Measurements from ENCODE around the gene OR13J1. TPM values are rescaled to one million over a fixed set of nuclear protein-coding genes. Genes with fewer than 3 reads are reported as not detected.
"Not testable (repeated sequence)": the region's sequence is repeated elsewhere in the genome, so short reads cannot be mapped to it uniquely, and the experiment has no call there.

The OR13J1 gene
- total RNA-seq, 2 experiments from 2014 or later = not detected

- ChIA-PET POLR2A (interaction anchor here (0.6 kb wide), 1 partner anchor 380 kb away, joined by 3 read pairs; no protein-coding TSS in a partner anchor), CTCF (interaction anchor here (0.9 kb wide), 1 partner anchor 81 kb away, joined by 3 read pairs; no protein-coding TSS in a partner anchor)
Observed at GRCh38 chr9:35905912-35906679, 35.9 kb upstream of the OR13J1 start, which contains the start of gene HRCT1. Gene HRCT1, plus strand, starts transcription at chr9:35906202. Its CDS starts 86 bp downstream, at chr9:35906288.

- POLR2A ChIA-PET = interaction anchor here (0.6 kb wide), 1 partner anchor 381 kb away, joined by 3 read pairs; no protein-coding TSS in a partner anchor
- CTCF ChIA-PET = interaction anchor here (0.6 to 0.9 kb wide), 2 partner anchors 80 to 149 kb away, joined by 3 to 4 read pairs; no protein-coding TSS in a partner anchor
Observed at GRCh38 chr9:35905051-35905781, 35.0 kb upstream of the OR13J1 start.

GRCh38 chr9:35904338-35904737 is 34.1 kb upstream of the OR13J1 start:
- CTCF ChIA-PET = interaction anchor here (0.6 kb wide), 1 partner anchor 150 kb away, joined by 4 read pairs; no protein-coding TSS in a partner anchor
- POLR2A ChIA-PET = no interaction called here

GRCh38 chr9:35903049-35903448 is 32.8 kb upstream of the OR13J1 start:
- CTCF ChIA-PET = interaction anchor here (0.7 to 3.0 kb wide), 10 partner anchors 9 to 113 kb away, joined by 3 to 23 read pairs (median 4); no protein-coding TSS in a partner anchor
- POLR2A ChIA-PET = no interaction called here

GRCh38 chr9:35899021-35899420 is 28.8 kb upstream of the OR13J1 start:
- ChIA-PET CTCF (no interaction called here), POLR2A (no interaction called here)

- ChIA-PET POLR2A (no interaction called here), CTCF (interaction anchor here (0.9 kb wide), 1 partner anchor 16 kb away, joined by 4 read pairs; no protein-coding TSS in a partner anchor)
Observed at GRCh38 chr9:35898337-35898736, 28.1 kb upstream of the OR13J1 start.

GRCh38 chr9:35897376-35898099 is 27.3 kb upstream of the OR13J1 start:
- CTCF ChIA-PET = interaction anchor here (0.9 kb wide), 1 partner anchor 15 kb away, joined by 4 read pairs; no protein-coding TSS in a partner anchor
- POLR2A ChIA-PET = not testable (repeated sequence)

GRCh38 chr9:35896570-35896969 is 26.4 kb upstream of the OR13J1 start:
- ChIA-PET POLR2A (no interaction called here), CTCF (interaction anchor here (2.0 kb wide), 1 partner anchor 49 kb away, joined by 9 read pairs; no protein-coding TSS in a partner anchor)

GRCh38 chr9:35892051-35892450 is 21.9 kb upstream of the OR13J1 start:
- ChIA-PET CTCF (interaction anchor here (1.5 kb wide), 1 partner anchor 11 kb away, joined by 4 read pairs; no protein-coding TSS in a partner anchor), POLR2A (no interaction called here)

- CTCF ChIA-PET = interaction anchor here (1.5 kb wide), 1 partner anchor 12 kb away, joined by 4 read pairs; no protein-coding TSS in a partner anchor
- POLR2A ChIA-PET = no interaction called here
Observed at GRCh38 chr9:35891646-35892045, 21.4 kb upstream of the OR13J1 start.

- CTCF ChIA-PET = interaction anchor here (1.0 kb wide), 1 partner anchor 95 kb away, joined by 3 read pairs; no protein-coding TSS in a partner anchor
- POLR2A ChIA-PET = not testable (repeated sequence)
Observed at GRCh38 chr9:35884908-35885307, 14.7 kb upstream of the OR13J1 start.

GRCh38 chr9:35882996-35883395 is 12.8 kb upstream of the OR13J1 start:
- POLR2A ChIA-PET = no interaction called here
- CTCF ChIA-PET = interaction anchor here (0.8 to 3.2 kb wide), 6 partner anchors 10 to 93 kb away, joined by 3 to 17 read pairs (median 4); no protein-coding TSS in a partner anchor

- POLR2A ChIA-PET = no interaction called here
- CTCF ChIA-PET = interaction anchor here (0.7 to 3.2 kb wide), 15 partner anchors 10 to 263 kb away, joined by 3 to 17 read pairs (median 3); partner anchors contain the start of gene SPAAR
Observed at GRCh38 chr9:35882263-35882848, 12.2 kb upstream of the OR13J1 start.

- ChIA-PET POLR2A (no interaction called here), CTCF (interaction anchor here (1.9 kb wide), 1 partner anchor 10 kb away, joined by 4 read pairs; no protein-coding TSS in a partner anchor)
Observed at GRCh38 chr9:35872505-35872904, 2.3 kb upstream of the OR13J1 start.

- CTCF ChIA-PET = interaction anchor here (1.9 kb wide), 1 partner anchor 11 kb away, joined by 4 read pairs; no protein-coding TSS in a partner anchor
- POLR2A ChIA-PET = no interaction called here
Observed at GRCh38 chr9:35871545-35871944, 1.3 kb upstream of the OR13J1 start.

- ChIA-PET POLR2A (no interaction called here), CTCF (no interaction called here)
Observed at GRCh38 chr9:35869621-35870216, 482 bp downstream of the OR13J1 start.

- ChIA-PET CTCF (no interaction called here), POLR2A (no interaction called here)
Observed at GRCh38 chr9:35868933-35869332, 1.3 kb downstream of the OR13J1 start.

GRCh38 chr9:35867538-35867937 is 2.7 kb downstream of the OR13J1 start:
- ChIA-PET CTCF (no interaction called here), POLR2A (no interaction called here)
